HepG2 (cell line): Measurements from ENCODE around the gene NAT10. TPM values are rescaled to one million over a fixed set of nuclear protein-coding genes. Genes with fewer than 3 reads are reported as not detected.
"Not testable (repeated sequence)": the region's sequence is repeated elsewhere in the genome, so short reads cannot be mapped to it uniquely, and the experiment has no call there.

Source experiments
- ATAC-seq: fragments of 200-7000 bp; cut with Tn5 transposase; 3 replicates; pipeline ENCODE4 v1.9.1; 2020; ENCODE audit warnings: mild to moderate bottlenecking, moderate library complexity
- BruUV-seq: library from RNA; stranded (reverse); fragments of 400-500 nt; replicated peaks from 2 replicates; lab custom pipeline; 2021; lab: Mats Ljungman, UMichigan
- CTCF ChIA-PET: fragments of 300-600 bp; formaldehyde crosslinking; extraction: SDS; loops from one replicate; lab custom pipeline; 2021; ENCODE audit warnings: low total read pairs, inconsistent platforms, low intra/inter-chr PET ratio; lab: Yijun Ruan, JAX
- POLR2A ChIA-PET: fragments of 350-600 bp; sonication (Branson Sonifier 250); formaldehyde crosslinking; loops from one replicate; lab custom pipeline; 2020; ENCODE audit warnings: antibody characterized with exemption, inconsistent platforms; lab: Yijun Ruan, JAX
- DNase-seq: peaks from one replicate; pipeline ENCODE4 v3.0.0-alpha.2; 2015; ENCODE audit warnings: low spot score
- FAIRE-seq: peaks from 3 replicates; lab custom pipeline; 2011; peaks lifted over from hg19 to GRCh38; lab: Jason Lieb, UNC
- H2AFZ ChIP-seq: one replicate; pipeline ENCODE4 v1.6.1; 2011; ENCODE audit warnings: low read length, inconsistent platforms
- H3K27ac ChIP-seq: fragments of 300-600 bp; 3 replicates; pipeline ENCODE4 v1.8.0; 2011; ENCODE audit warnings: mixed run types, mild to moderate bottlenecking, mixed read lengths, low read length, inconsistent platforms; ENCODE audit not compliant: insufficient read depth; ENCODE audit errors: extremely low read length
- H3K27me3 ChIP-seq, 2 experiments: fragments of 200-600 bp in 1 of 2; 2 replicates in 1 of 2; 3 replicates in 1 of 2; pipeline versions ENCODE4 v1.6.0 to v1.8.0; 2011; ENCODE audit warnings: low read length in 2 of 2, mild to moderate bottlenecking in 2 of 2, moderate library complexity in 2 of 2, inconsistent platforms in 1 of 2; ENCODE audit not compliant: insufficient read depth in 2 of 2, control insufficient read depth in 1 of 2
- H3K36me3 ChIP-seq, 2 experiments: fragments of 200-600 bp in 1 of 2; replicated peaks in 1 of 2; 2 replicates in 1 of 2; 3 replicates in 1 of 2; pipeline versions ENCODE4 v1.5.1 to v1.8.0; 2011; ENCODE audit warnings: low read length in 2 of 2, inconsistent platforms in 1 of 2; ENCODE audit not compliant: insufficient read depth in 2 of 2, control insufficient read depth in 1 of 2
- H3K4me1 ChIP-seq: 2 replicates; pipeline ENCODE4 v1.5.1; 2012; ENCODE audit warnings: low read length, inconsistent platforms; ENCODE audit not compliant: insufficient read depth
- H3K4me2 ChIP-seq: 2 replicates; pipeline ENCODE4 v1.6.0; 2011; ENCODE audit warnings: low read depth, low read length, inconsistent platforms
- H3K4me3 ChIP-seq, 3 experiments: fragments of 200-600 bp in 1 of 3; sonication (generic), shearing (Covaris generic) in 1 of 3; replicated peaks in 1 of 3; 2 replicates each; pipeline ENCODE4 v1.5.1; 2011 to 2016; ENCODE audit warnings: low read length in 3 of 3, inconsistent platforms in 2 of 3, low read depth in 2 of 3, mild to moderate bottlenecking in 2 of 3, control low read depth in 1 of 3, mixed read lengths in 1 of 3; ENCODE audit not compliant: insufficient read depth in 1 of 3
- H3K79me2 ChIP-seq: one replicate; pipeline ENCODE4 v1.6.1; 2011; ENCODE audit warnings: low read length, inconsistent platforms; ENCODE audit not compliant: insufficient read depth
- H3K9ac ChIP-seq: 2 replicates; pipeline ENCODE4 v1.6.0; 2011; ENCODE audit warnings: mild to moderate bottlenecking, low read depth, low read length, inconsistent platforms; ENCODE audit not compliant: insufficient read depth
- H3K9me3 ChIP-seq: 2 replicates; pipeline ENCODE4 v1.5.1; 2012; ENCODE audit warnings: mild to moderate bottlenecking, low read length
- H4K20me1 ChIP-seq: 2 replicates; pipeline ENCODE4 v1.6.0; 2011; ENCODE audit warnings: inconsistent platforms, mild to moderate bottlenecking, low read length, moderate library complexity; ENCODE audit not compliant: insufficient read depth
- MED8 ChIP-seq: sonication (generic); formaldehyde crosslinking; IDR thresholded peaks from 2 replicates; pipeline ENCODE4 v1.8.1; 2023; ENCODE audit warnings: mild to moderate bottlenecking, missing genetic modification reagents; ENCODE audit not compliant: insufficient replicate concordance
- MTERF4 ChIP-seq: sonication (generic); formaldehyde crosslinking; IDR thresholded peaks from 2 replicates; pipeline ENCODE4 v1.8.0; 2023; ENCODE audit warnings: mild to moderate bottlenecking, missing genetic modification reagents
- SP2 ChIP-seq: sonication (generic); formaldehyde crosslinking; IDR thresholded peaks from 2 replicates; pipeline ENCODE4 v1.5.1; 2020; ENCODE audit warnings: mild to moderate bottlenecking, missing genetic modification reagents
- ZBTB46 ChIP-seq: sonication (generic); formaldehyde crosslinking; IDR thresholded peaks from 2 replicates; pipeline ENCODE4 v1.4.0; 2020; ENCODE audit warnings: mild to moderate bottlenecking, missing genetic modification reagents, borderline replicate concordance
- ZKSCAN1 ChIP-seq: fragments of 150-350 bp; IDR thresholded peaks from 2 replicates; pipeline ENCODE4 v1.6.1; 2014; ENCODE audit warnings: low read length
- ZNF121 ChIP-seq: sonication (generic); formaldehyde crosslinking; IDR thresholded peaks from 2 replicates; pipeline ENCODE4 v1.5.0; 2020; ENCODE audit warnings: mild to moderate bottlenecking, missing genetic modification reagents
- ZNF335 ChIP-seq: sonication (generic); formaldehyde crosslinking; IDR thresholded peaks from 2 replicates; pipeline ENCODE4 v1.4.0; 2020; ENCODE audit warnings: missing genetic modification reagents
- ZNF501 ChIP-seq: sonication (generic); formaldehyde crosslinking; IDR thresholded peaks from 2 replicates; pipeline ENCODE4 v1.5.1; 2020; ENCODE audit warnings: mild to moderate bottlenecking, moderate library complexity, missing genetic modification reagents
- WGBS: methylation state at CpG from one replicate; pipeline ENCODE4 v1.1.6; 2017; ENCODE audit warnings: low lambda C conversion rate; 5-methylcytosine and 5-hydroxymethylcytosine counted together
- in situ Hi-C: cut with HindIII; loops from 2 replicates; pipeline ENCODE4 v1.10.0; 2017; ENCODE audit warnings: low pct_unique_long_range_greater_than_20kb; ENCODE audit not compliant: extremely low pct_ligation_motif_present
- intact Hi-C: fragments of 100-400 bp; cut with micrococcal nuclease; formaldehyde crosslinking; loops from one replicate; pipeline ENCODE4 v1.10.0; 2022; ENCODE audit not compliant: unreplicated experiment
- polyA plus RNA-seq, 8 experiments: library from polyadenylated mRNA; depleted of rRNA in 3 of 8; stranded (reverse) in 7 of 8; unstranded in 1 of 8; fragments of >200 nt; fragmentation: Illumina TruSeq in 4 of 8; extraction: Trizol in 4 of 8; gene quantifications; 2 replicates each; pipeline versions ENCODE4 v1.2.1 to v1.2.3, GENCODE V29; 2011 to 2016; ENCODE audit warnings: low read depth in 4 of 8, missing spikeins in 1 of 8, mixed read lengths in 1 of 8; ENCODE audit not compliant: insufficient read depth in 1 of 8
- total RNA-seq, 5 experiments: library from RNA; depleted of rRNA; stranded (reverse); fragments of >200 nt; fragmentation: Illumina TruSeq; extraction: Trizol; gene quantifications; 2 replicates each; pipeline ENCODE4 v1.2.3, GENCODE V29; 2016; ENCODE audit warnings: low read depth in 1 of 5

Gene NAT10
- total and polyA plus RNA-seq, 2 of the 13 experiments (the other 11 are each of a cell fraction or from before 2014, with no cell fraction given), result 33.9 to 51.9 TPM

DNA sequence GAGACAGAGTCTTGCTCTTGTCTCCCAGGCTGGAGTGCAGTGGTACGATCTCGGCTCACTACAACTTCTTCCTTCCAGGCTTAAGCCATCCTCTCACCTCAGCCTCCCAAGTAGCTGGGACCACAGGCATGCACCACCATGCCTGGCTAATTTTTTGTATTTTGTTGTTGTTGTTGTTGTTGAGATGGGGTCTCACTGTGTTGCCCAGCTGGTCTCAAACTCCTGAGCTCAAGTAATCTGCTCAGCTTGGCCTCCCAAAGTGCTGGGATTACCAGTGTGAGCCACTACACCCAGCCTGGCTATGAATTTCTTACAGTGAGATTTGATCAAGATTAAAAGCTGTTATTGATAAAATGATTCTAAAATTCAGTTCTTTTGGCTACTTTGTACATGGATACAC lies 10.5 kb upstream of the NAT10 start:
- FAIRE-seq, ATAC-seq: not testable (repeated sequence)
- 96% methylated on average over 2 of the region's 2 CpGs for WGBS

GRCh38 chr11:34098813-34099212 lies 6.6 kb upstream of the NAT10 start:
- no peaks in the 10 kb centered on the region for H4K20me1 ChIP-seq
- H2AFZ ChIP-seq, result no peak overlapping the region
- H3K79me2 ChIP-seq, result no peaks in the 10 kb centered on the region
- intact Hi-C loops (no loop called here), in situ Hi-C loops (no loop called here)
- BruUV-seq, result no TSS peak
- no peak overlapping the region for H3K27ac ChIP-seq
- H3K4me1 ChIP-seq, result no peaks in the 10 kb centered on the region
- H3K4me3 ChIP-seq, result no peak overlapping the region
- 100% methylated on average over 2 of the region's 2 CpGs for WGBS
- no peak for DNase-seq
- ChIA-PET POLR2A (no interaction called here), CTCF (no interaction called here)
- H3K27me3 ChIP-seq, result no peaks in the 10 kb centered on the region
- H3K4me2 ChIP-seq, result no peak overlapping the region
- FAIRE-seq, result no peak
- H3K9ac ChIP-seq, result no peak overlapping the region
- no peak for ATAC-seq
- no peak for TF ChIP-seq SP2 (CRISPR knock-in tag)
- TF ChIP-seq ZNF335 (CRISPR knock-in tag), result no peak
- peak; percentile 64 for TF ChIP-seq ZKSCAN1
- TF ChIP-seq ZBTB46, result no peak
- TF ChIP-seq MED8, result no peak
- no peak for TF ChIP-seq ZNF501 (CRISPR knock-in tag)
- no peak for TF ChIP-seq MTERF4 (CRISPR knock-in tag)
- no peaks in the 10 kb centered on the region for H3K9me3 ChIP-seq
- peaks cover 15 to 76% of the 10 kb centered on the region in 2 experiments; a peak in 4 of 5 replicates for H3K36me3 ChIP-seq

More for the DNA sequence above, 10.5 kb upstream of the NAT10 start:
- DNase-seq, H3K9me3 ChIP-seq, intact Hi-C loops, H3K27me3 ChIP-seq, CTCF ChIA-PET, H3K9ac ChIP-seq, in situ Hi-C loops, H3K4me2 ChIP-seq, H4K20me1 ChIP-seq, H2AFZ ChIP-seq, H3K79me2 ChIP-seq, BruUV-seq, H3K4me3 ChIP-seq, H3K4me1 ChIP-seq, H3K27ac ChIP-seq: not testable (repeated sequence)
- POLR2A ChIA-PET, result interaction anchor here (0.9 kb wide), 1 partner anchor 11 kb away, joined by 3 read pairs; no protein-coding TSS in a partner anchor
- TF ChIP-seq ZNF121 (CRISPR knock-in tag), result peak; percentile 78
- H3K36me3 ChIP-seq, result peaks cover 30 to 97% of the 10 kb centered on the region in 2 experiments
